ENCODE results near the gene MAP3K20. TPM values are rescaled to one million over a fixed set of nuclear protein-coding genes. Genes with fewer than 3 reads are reported as not detected.

Gene MAP3K20
- total and polyA plus RNA-seq, 2 of the 8 experiments (the other 6 are each of a cell fraction or from before 2014, with no cell fraction given), result 3.1 to 11.1 TPM

GRCh38 chr2:173034143-173034542, 41.5 kb upstream of the MAP3K20 start:
- Histone ChIP-seq H2AK5ac (ENCODE audit: low read depth, low read length) (no peak overlapping the region), H3K79me2 (ENCODE audit: control insufficient read depth in 1 of 2, insufficient read depth in 2 of 2, low read length in 2 of 2) (no peaks in the 10 kb centered on the region), H3K23ac (ENCODE audit: insufficient read length) (no peak overlapping the region), H3K18ac (ENCODE audit: extremely low read depth, low read length) (no peak overlapping the region), H2BK120ac (replicated peaks; ENCODE audit: low read depth, low read length) (no peak overlapping the region), H3K4me2 (ENCODE audit: insufficient read depth in 1 of 2, low read depth in 2 of 2, low read length in 2 of 2) (no peak overlapping the region), H3K4me1 (replicated peaks in 1 of 4; ENCODE audit: control insufficient read depth in 3 of 4, insufficient read depth in 4 of 4, low read length in 3 of 4) (no peaks in the 10 kb centered on the region), H2AFZ (ENCODE audit: low read length) (no peak overlapping the region), H3K27me3 (replicated peaks in 1 of 4; ENCODE audit: control insufficient read depth in 3 of 4, extremely low read depth in 1 of 4, insufficient read depth in 3 of 4, low read length in 3 of 4) (no peaks in the 10 kb centered on the region), H3K27ac (ENCODE audit: low read depth, low read length) (no peak overlapping the region), H3K14ac (ENCODE audit: insufficient read length) (no peak overlapping the region), H2BK15ac (ENCODE audit: low read length) (no peak overlapping the region), H4K20me1 (replicated peaks in 1 of 2; ENCODE audit: control insufficient read depth in 1 of 2, insufficient read depth in 2 of 2, low read length in 2 of 2) (no peaks in the 10 kb centered on the region), H3K56ac (replicated peaks; ENCODE audit: insufficient read length, low read depth, low read length) (no peak overlapping the region), H4K5ac (ENCODE audit: insufficient read length, low read depth, low read length) (no peak overlapping the region), H3K23me2 (ENCODE audit: low read depth, low read length) (no peaks in the 10 kb centered on the region), H2BK12ac (ENCODE audit: low read depth, low read length) (no peak overlapping the region), H3K9me3 (ENCODE audit: insufficient read depth in 2 of 2, low read depth in 1 of 2, low read length in 1 of 2) (no peaks in the 10 kb centered on the region), H3K79me1 (ENCODE audit: low read depth, low read length) (no peaks in the 10 kb centered on the region), H3K9ac (replicated peaks in 1 of 4; ENCODE audit: extremely low read depth in 1 of 4, low read depth in 3 of 4, low read length in 3 of 4) (no peak overlapping the region), H2BK20ac (ENCODE audit: low read length) (no peak overlapping the region), H4K91ac (replicated peaks; ENCODE audit: insufficient read length, low read length) (no peak overlapping the region), H2BK5ac (ENCODE audit: low read depth, low read length) (no peak overlapping the region), H3K4ac (replicated peaks; ENCODE audit: insufficient read length, low read depth, low read length) (no peak overlapping the region), H3K36me3 (ENCODE audit: control insufficient read depth in 2 of 4, insufficient read depth in 4 of 4, low read length in 3 of 4) (no peaks in the 10 kb centered on the region), H4K8ac (ENCODE audit: extremely low read depth, insufficient read depth, low read length) (no peak overlapping the region), H3K4me3 (ENCODE audit: extremely low read depth in 1 of 4, insufficient read depth in 2 of 4, low read depth in 3 of 4, low read length in 4 of 4) (no peak overlapping the region)
- ChIA-PET CTCF (ENCODE audit: partially characterized antibody) (interaction anchor here (0.6 to 2.1 kb wide), 3 partner anchors 8 to 356 kb away, joined by 3 to 5 read pairs (median 4); no protein-coding TSS in a partner anchor), POLR2A (ENCODE audit: partially characterized antibody) (no interaction called here)
- 84% methylated on average over 7 of the region's 7 CpGs; no CpG with 5 or more reads in 1 of the 2 experiments for whole genome bisulfite sequencing, 2 experiments (ENCODE audit: extremely low coverage in 1 of 2, insufficient coverage in 1 of 2, insufficient read length in 1 of 2, insufficient replicate concordance in 2 of 2, low coverage in 1 of 2, low lambda C conversion rate in 2 of 2, missing lambda C conversion rate in 1 of 2)
- no peak for DNase-seq (ENCODE audit: low read depth in 1 of 2, low spot score in 2 of 2)
- FAIRE-seq, result no peak
- TF ChIP-seq PHF8 (conservative IDR thresholded peaks at IDR 0.05; ENCODE audit: low read depth, low read length), result no peak
- TF ChIP-seq POLR2A (IDR thresholded peaks at IDR 0.05; ENCODE audit: control extremely low read depth in 1 of 2, low read depth in 2 of 2, low read length in 2 of 2), result no peak
- no peak for TF ChIP-seq SP2 (IDR thresholded peaks at IDR 0.05; ENCODE audit: low read length)
- no peak for TF ChIP-seq YY1 (IDR thresholded peaks at IDR 0.05; ENCODE audit: low read depth, low read length)
- no peak for TF ChIP-seq FOSL1 (IDR thresholded peaks at IDR 0.05; ENCODE audit: insufficient read depth, low read depth, low read length)
- no peak for TF ChIP-seq TAF1 (IDR thresholded peaks at IDR 0.05; ENCODE audit: low read depth, low read length)
- TF ChIP-seq SAP30 (IDR thresholded peaks at IDR 0.05; ENCODE audit: insufficient read depth, insufficient replicate concordance, low read length), result no peak
- TF ChIP-seq CBX5 (IDR thresholded peaks at IDR 0.05; ENCODE audit: low read depth, low read length), result no peak
- TF ChIP-seq HDAC6 (IDR thresholded peaks at IDR 0.05; ENCODE audit: low read depth, low read length), result no peak
- no peak for TF ChIP-seq SIRT6 (IDR thresholded peaks at IDR 0.05; ENCODE audit: low read length)
- no peak for TF ChIP-seq BACH1 (IDR thresholded peaks at IDR 0.05; ENCODE audit: low read length)
- no peak for TF ChIP-seq GABPA (IDR thresholded peaks at IDR 0.05; ENCODE audit: borderline replicate concordance, insufficient read depth, low read length)
- no peak for TF ChIP-seq JUN (IDR thresholded peaks at IDR 0.05; ENCODE audit: low read depth, low read length)
- TF ChIP-seq KDM5A (IDR thresholded peaks at IDR 0.05; ENCODE audit: low read length), result no peak
- TF ChIP-seq TCF12 (IDR thresholded peaks at IDR 0.05; ENCODE audit: low read depth, low read length), result no peak
- TF ChIP-seq RXRA (IDR thresholded peaks at IDR 0.05; ENCODE audit: insufficient read depth, low read depth, low read length), result no peak

Measured in H1 (cell line).